GM10847 (cell line): Measurements from ENCODE around the gene TMEM132C.

Experiments
- POLR2A ChIP-seq: IDR thresholded peaks from 2 replicates; pipeline ENCODE4 v1.6.1; 2011; ENCODE audit not compliant: insufficient read length; ENCODE audit errors: extremely low read depth

Gene TMEM132C

GRCh38 chr12:128570191-128571065 is 303.5 kb downstream of the TMEM132C start:
- no peak for TF ChIP-seq POLR2A

GRCh38 chr12:128571906-128572810 is 305.2 kb downstream of the TMEM132C start:
- no peak for TF ChIP-seq POLR2A

GRCh38 chr12:128573907-128574306 is 306.9 kb downstream of the TMEM132C start:
- TF ChIP-seq POLR2A: no peak

GRCh38 chr12:128578045-128578444 is 311.1 kb downstream of the TMEM132C start:
- TF ChIP-seq POLR2A: no peak

- no peak for TF ChIP-seq POLR2A
Observed at GRCh38 chr12:128581321-128581761, 314.4 kb downstream of the TMEM132C start.

- TF ChIP-seq POLR2A: no peak
Observed at GRCh38 chr12:128583453-128583852, 316.5 kb downstream of the TMEM132C start.

GRCh38 chr12:128586451-128587029 is 319.6 kb downstream of the TMEM132C start:
- TF ChIP-seq POLR2A: no peak

GRCh38 chr12:128587918-128588317 is 320.9 kb downstream of the TMEM132C start:
- no peak for TF ChIP-seq POLR2A

GRCh38 chr12:128592220-128592744 is 325.3 kb downstream of the TMEM132C start:
- TF ChIP-seq POLR2A: no peak

GRCh38 chr12:128594521-128594920 is 327.6 kb downstream of the TMEM132C start:
- TF ChIP-seq POLR2A: no peak

GRCh38 chr12:128595609-128596008 is 328.6 kb downstream of the TMEM132C start:
- TF ChIP-seq POLR2A: no peak

GRCh38 chr12:128600886-128601285 is 333.9 kb downstream of the TMEM132C start:
- no peak for TF ChIP-seq POLR2A

- no peak for TF ChIP-seq POLR2A
Observed at GRCh38 chr12:128603573-128604115, 336.7 kb downstream of the TMEM132C start.

- TF ChIP-seq POLR2A: no peak
Observed at GRCh38 chr12:128606051-128606450, 339.1 kb downstream of the TMEM132C start.

- no peak for TF ChIP-seq POLR2A
Observed at GRCh38 chr12:128606538-128606937, 339.6 kb downstream of the TMEM132C start.
